WTC11 (cell line): ENCODE data around the gene COPB1. TPM values are rescaled to one million over a fixed set of nuclear protein-coding genes. Genes with fewer than 3 reads are reported as not detected.
A peak's percentile ranks its signal among the peaks of the same experiment; 100 is the strongest.

Experiments used
- ATAC-seq: fragments of 200-7000 bp; cut with Tn5 transposase; 2 replicates; pipeline ENCODE4 v1.10.0; 2021; ENCODE audit warnings: mild to moderate bottlenecking, moderate library complexity
- CTCF ChIA-PET: fragments of 300-600 bp; sonication (Branson Sonifier 250); formaldehyde crosslinking; loops from one replicate; lab custom pipeline; 2021; ENCODE audit warnings: antibody characterized with exemption; lab: Charles Lee
- POLR2A ChIA-PET: fragments of 350-600 bp; sonication (Branson Sonifier 250); formaldehyde crosslinking; loops from one replicate; lab custom pipeline; 2021; ENCODE audit warnings: antibody characterized with exemption; lab: Charles Lee
- DNase-seq: peaks from one replicate; pipeline ENCODE4 v3.0.0; 2021; ENCODE audit warnings: low spot score
- H3K27ac Mint-ChIP-seq: 2 replicates; pipeline ENCODE4 v1.8.0; 2021; ENCODE audit warnings: mixed read lengths
- H3K27me3 Mint-ChIP-seq: 2 replicates; pipeline ENCODE4 v1.8.0; 2021; ENCODE audit warnings: low read depth, mild to moderate bottlenecking, moderate library complexity, mixed read lengths
- H3K36me3 Mint-ChIP-seq: 2 replicates; pipeline ENCODE4 v1.8.0; 2021; ENCODE audit warnings: mixed read lengths
- H3K4me1 Mint-ChIP-seq: 2 replicates; pipeline ENCODE4 v1.8.0; 2022; ENCODE audit warnings: mixed read lengths
- H3K4me3 Mint-ChIP-seq: 2 replicates; pipeline ENCODE4 v1.8.0; 2021; ENCODE audit warnings: mild to moderate bottlenecking, moderate library complexity, mixed read lengths
- H3K9me3 Mint-ChIP-seq: 2 replicates; pipeline ENCODE4 v1.8.0; 2021; ENCODE audit warnings: mixed read lengths
- FOXJ3 ChIP-seq: sonication (generic); formaldehyde crosslinking; IDR thresholded peaks from 2 replicates; pipeline ENCODE4 v1.9.0; 2021; ENCODE audit warnings: missing genetic modification reagents, mild to moderate bottlenecking, borderline replicate concordance
- HMGA2 ChIP-seq: fragments of 250-450 bp; sonication (Bioruptor Pico); IDR thresholded peaks from 2 replicates; pipeline ENCODE4 v1.4.0; 2021; ENCODE audit warnings: mild to moderate bottlenecking, moderate library complexity
- JUN ChIP-seq: sonication (generic); formaldehyde crosslinking; IDR thresholded peaks from 2 replicates; pipeline ENCODE4 v1.8.0; 2023; ENCODE audit warnings: mild to moderate bottlenecking, missing genetic modification reagents
- KAT7 ChIP-seq: sonication (generic); formaldehyde crosslinking; IDR thresholded peaks from 2 replicates; pipeline ENCODE4 v1.8.1; 2023; ENCODE audit warnings: missing genetic modification reagents, mild to moderate bottlenecking, borderline replicate concordance
- MXD4 ChIP-seq: fragments of 250-450 bp; sonication (Bioruptor Pico); IDR thresholded peaks from 2 replicates; pipeline ENCODE4 v1.8.0; 2021; ENCODE audit warnings: mild to moderate bottlenecking, moderate library complexity, borderline replicate concordance
- NR2C2 ChIP-seq: sonication (generic); formaldehyde crosslinking; IDR thresholded peaks from 2 replicates; pipeline ENCODE4 v1.8.0; 2022; ENCODE audit warnings: mild to moderate bottlenecking, missing genetic modification reagents
- RORB ChIP-seq: fragments of 250-450 bp; sonication (Bioruptor Pico); IDR thresholded peaks from 2 replicates; pipeline ENCODE4 v1.9.0; 2021; ENCODE audit warnings: mild to moderate bottlenecking
- ZNF219 ChIP-seq: sonication (generic); formaldehyde crosslinking; IDR thresholded peaks from 2 replicates; pipeline ENCODE4 v1.8.0; 2023; ENCODE audit warnings: missing genetic modification reagents, mild to moderate bottlenecking, borderline replicate concordance
- ZNF396 ChIP-seq: fragments of 250-450 bp; sonication (Bioruptor Pico); IDR thresholded peaks from 2 replicates; pipeline ENCODE4 v1.8.0; 2021; ENCODE audit warnings: mild to moderate bottlenecking, moderate library complexity, borderline replicate concordance
- total RNA-seq: library from RNA; stranded (reverse); gene quantifications from 3 replicates; pipeline ENCODE4 v1.2.3, GENCODE V29; 2021
- TF ChIP-seq, protein P1 (sequence below): fragments of 200-600 bp; IDR thresholded peaks from 2 replicates; pipeline ENCODE4 v1.8.0; 2022; ENCODE audit warnings: antibody characterized with exemption
- TF ChIP-seq, protein P2 (sequence below): fragments of 250-450 bp; sonication (Bioruptor Pico); IDR thresholded peaks from 2 replicates; pipeline ENCODE4 v1.9.0; 2021; ENCODE audit warnings: moderate library complexity, mild to moderate bottlenecking, inconsistent platforms, borderline replicate concordance
- TF ChIP-seq, protein P3 (sequence below): sonication (generic); formaldehyde crosslinking; conservative IDR thresholded peaks from 2 replicates; pipeline ENCODE4 v1.8.1; 2023; ENCODE audit warnings: mild to moderate bottlenecking, low read depth, missing genetic modification reagents, moderate library complexity
- TF ChIP-seq, protein P4 (sequence below): fragments of 250-450 bp; sonication (Bioruptor Pico); IDR thresholded peaks from 2 replicates; pipeline ENCODE4 v1.9.0; 2021; ENCODE audit warnings: mild to moderate bottlenecking, borderline replicate concordance

Gene COPB1
- total RNA-seq, 1 experiment from 2014 or later: 76.3 TPM

DNA sequence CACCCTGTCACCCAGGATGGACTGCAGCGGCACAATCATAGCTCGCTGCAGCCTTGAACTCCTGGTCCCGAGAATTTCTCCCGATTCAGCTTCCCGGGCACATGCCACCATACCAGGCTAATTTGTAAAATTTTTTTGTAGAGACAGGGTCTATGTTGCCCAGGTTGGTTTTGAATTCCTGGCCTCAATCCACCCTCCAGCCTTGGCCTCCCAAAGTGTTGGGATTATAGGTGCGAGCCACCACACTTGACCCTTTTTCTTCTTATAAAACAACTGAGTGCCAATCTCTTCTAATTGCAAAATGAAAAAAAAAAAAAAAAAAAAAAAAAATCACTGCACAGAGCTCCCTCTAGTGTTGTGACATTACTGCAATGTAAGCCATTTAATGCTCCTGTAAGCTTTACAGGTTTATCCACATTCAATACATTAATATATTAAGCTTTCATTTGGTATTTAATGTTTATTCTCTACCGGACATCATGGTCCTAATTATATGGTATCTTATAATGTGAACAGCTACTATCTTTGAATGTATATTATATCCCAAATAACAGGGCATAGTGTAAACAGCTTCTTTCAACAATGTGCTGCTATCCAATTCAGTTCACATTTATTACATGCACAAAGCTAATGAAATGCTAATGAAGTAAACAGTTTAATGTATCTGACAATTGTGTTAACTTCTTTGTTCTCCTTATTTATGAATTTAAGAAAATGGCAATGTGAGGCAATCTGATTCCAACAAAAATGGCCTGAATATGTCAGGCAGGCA is 44.6 kb downstream of the COPB1 start:
- CTCF ChIA-PET: interaction anchor here (0.6 to 4.2 kb wide), 67 partner anchors 9 to 1238 kb away, joined by 3 to 80 read pairs (median 4); partner anchors contain the start of genes COPB1 and PSMA1
- Mint-ChIP-seq H3K27me3 (no peaks in the 10 kb centered on the region), H3K4me1 (no peaks in the 10 kb centered on the region), H3K4me3 (no peak overlapping the region), H3K27ac (no peak overlapping the region), H3K36me3 (peaks cover 30% of the 10 kb centered on the region)
- DNase-seq: no peak
- TF ChIP-seq HMGA2 (CRISPR knock-in tag) (no peak), KAT7 (CRISPR knock-in tag) (no peak)
- TF ChIP-seq, protein P1, sequence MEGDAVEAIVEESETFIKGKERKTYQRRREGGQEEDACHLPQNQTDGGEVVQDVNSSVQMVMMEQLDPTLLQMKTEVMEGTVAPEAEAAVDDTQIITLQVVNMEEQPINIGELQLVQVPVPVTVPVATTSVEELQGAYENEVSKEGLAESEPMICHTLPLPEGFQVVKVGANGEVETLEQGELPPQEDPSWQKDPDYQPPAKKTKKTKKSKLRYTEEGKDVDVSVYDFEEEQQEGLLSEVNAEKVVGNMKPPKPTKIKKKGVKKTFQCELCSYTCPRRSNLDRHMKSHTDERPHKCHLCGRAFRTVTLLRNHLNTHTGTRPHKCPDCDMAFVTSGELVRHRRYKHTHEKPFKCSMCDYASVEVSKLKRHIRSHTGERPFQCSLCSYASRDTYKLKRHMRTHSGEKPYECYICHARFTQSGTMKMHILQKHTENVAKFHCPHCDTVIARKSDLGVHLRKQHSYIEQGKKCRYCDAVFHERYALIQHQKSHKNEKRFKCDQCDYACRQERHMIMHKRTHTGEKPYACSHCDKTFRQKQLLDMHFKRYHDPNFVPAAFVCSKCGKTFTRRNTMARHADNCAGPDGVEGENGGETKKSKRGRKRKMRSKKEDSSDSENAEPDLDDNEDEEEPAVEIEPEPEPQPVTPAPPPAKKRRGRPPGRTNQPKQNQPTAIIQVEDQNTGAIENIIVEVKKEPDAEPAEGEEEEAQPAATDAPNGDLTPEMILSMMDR: peak; percentile 40
- TF ChIP-seq, all 79 proteins: peak for 1
- ATAC-seq: peak; percentile 39
- POLR2A ChIA-PET: interaction anchor here (0.6 to 2.1 kb wide), 6 partner anchors 42 to 192 kb away, joined by 3 to 10 read pairs (median 4); no protein-coding TSS in a partner anchor
- peaks cover 9% of the 10 kb centered on the region for H3K9me3 Mint-ChIP-seq

DNA sequence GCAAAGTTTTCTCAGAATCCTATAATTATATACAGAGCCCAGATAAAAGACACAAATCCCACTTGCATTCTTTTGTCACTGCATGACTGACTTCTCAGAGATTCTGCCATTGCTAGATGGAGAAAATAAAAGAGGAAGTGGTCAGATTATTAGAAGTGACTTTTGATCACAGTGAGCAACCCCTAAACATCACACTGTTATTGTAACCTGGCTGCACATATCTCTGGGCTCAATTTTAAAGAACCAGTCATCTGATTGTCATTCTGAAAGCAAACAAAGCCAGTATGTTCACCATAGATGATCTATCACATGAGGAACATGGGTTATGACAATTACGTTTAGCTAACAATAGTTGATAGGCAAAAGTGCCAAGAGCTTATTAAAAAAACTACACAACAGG is 47.8 kb downstream of the COPB1 start:
- TF ChIP-seq, protein P2, sequence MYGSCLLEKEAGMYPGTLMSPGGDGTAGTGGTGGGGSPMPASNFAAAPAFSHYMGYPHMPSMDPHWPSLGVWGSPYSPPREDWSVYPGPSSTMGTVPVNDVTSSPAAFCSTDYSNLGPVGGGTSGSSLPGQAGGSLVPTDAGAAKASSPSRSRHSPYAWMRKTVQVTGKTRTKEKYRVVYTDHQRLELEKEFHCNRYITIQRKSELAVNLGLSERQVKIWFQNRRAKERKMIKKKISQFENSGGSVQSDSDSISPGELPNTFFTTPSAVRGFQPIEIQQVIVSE (CRISPR knock-in tag): no peak
- TF ChIP-seq, protein P3, sequence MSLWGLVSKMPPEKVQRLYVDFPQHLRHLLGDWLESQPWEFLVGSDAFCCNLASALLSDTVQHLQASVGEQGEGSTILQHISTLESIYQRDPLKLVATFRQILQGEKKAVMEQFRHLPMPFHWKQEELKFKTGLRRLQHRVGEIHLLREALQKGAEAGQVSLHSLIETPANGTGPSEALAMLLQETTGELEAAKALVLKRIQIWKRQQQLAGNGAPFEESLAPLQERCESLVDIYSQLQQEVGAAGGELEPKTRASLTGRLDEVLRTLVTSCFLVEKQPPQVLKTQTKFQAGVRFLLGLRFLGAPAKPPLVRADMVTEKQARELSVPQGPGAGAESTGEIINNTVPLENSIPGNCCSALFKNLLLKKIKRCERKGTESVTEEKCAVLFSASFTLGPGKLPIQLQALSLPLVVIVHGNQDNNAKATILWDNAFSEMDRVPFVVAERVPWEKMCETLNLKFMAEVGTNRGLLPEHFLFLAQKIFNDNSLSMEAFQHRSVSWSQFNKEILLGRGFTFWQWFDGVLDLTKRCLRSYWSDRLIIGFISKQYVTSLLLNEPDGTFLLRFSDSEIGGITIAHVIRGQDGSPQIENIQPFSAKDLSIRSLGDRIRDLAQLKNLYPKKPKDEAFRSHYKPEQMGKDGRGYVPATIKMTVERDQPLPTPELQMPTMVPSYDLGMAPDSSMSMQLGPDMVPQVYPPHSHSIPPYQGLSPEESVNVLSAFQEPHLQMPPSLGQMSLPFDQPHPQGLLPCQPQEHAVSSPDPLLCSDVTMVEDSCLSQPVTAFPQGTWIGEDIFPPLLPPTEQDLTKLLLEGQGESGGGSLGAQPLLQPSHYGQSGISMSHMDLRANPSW (CRISPR knock-in tag): no peak
- no peak for TF ChIP-seq FOXJ3 (CRISPR knock-in tag)
- no peak for TF ChIP-seq ZNF219 (CRISPR knock-in tag)
- peaks cover 5% of the 10 kb centered on the region for H3K36me3 Mint-ChIP-seq
- H3K4me1 Mint-ChIP-seq: no peaks in the 10 kb centered on the region
- no peak for DNase-seq
- no peaks in the 10 kb centered on the region for H3K27me3 Mint-ChIP-seq
- POLR2A ChIA-PET: no interaction called here
- no peak overlapping the region for H3K4me3 Mint-ChIP-seq
- no peak for ATAC-seq
- H3K9me3 Mint-ChIP-seq: peaks cover 9% of the 10 kb centered on the region
- CTCF ChIA-PET: interaction anchor here (1.6 to 3.0 kb wide), 2 partner anchors 33 to 151 kb away, joined by 5 to 13 read pairs; no protein-coding TSS in a partner anchor
- H3K27ac Mint-ChIP-seq: no peak overlapping the region

DNA sequence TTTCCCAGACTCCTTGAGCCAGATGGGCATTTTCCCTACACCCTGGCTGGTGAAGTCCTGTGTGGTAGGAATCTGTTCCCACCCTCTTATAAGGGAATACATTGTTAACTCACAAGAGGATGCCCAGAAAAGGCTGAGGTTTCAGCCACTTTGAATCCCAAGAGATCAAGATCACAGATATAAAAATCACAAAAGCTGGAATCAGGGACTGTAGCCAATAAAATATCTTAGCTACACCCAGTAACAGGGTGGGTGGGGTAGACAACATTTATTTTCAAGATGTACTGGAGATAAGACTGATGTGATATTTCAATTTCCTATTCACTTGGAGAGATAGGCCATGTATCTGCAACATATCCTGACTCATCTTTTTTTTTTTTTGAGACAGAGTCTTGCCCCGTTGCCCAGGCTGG is 50.3 kb downstream of the COPB1 start:
- no peak for DNase-seq
- H3K27me3 Mint-ChIP-seq: no peaks in the 10 kb centered on the region
- TF ChIP-seq ZNF396 (no peak), NR2C2 (CRISPR knock-in tag) (no peak), JUN (CRISPR knock-in tag) (no peak)
- peaks cover 9% of the 10 kb centered on the region for H3K9me3 Mint-ChIP-seq
- CTCF ChIA-PET: interaction anchor here (0.8 to 1.2 kb wide), 2 partner anchors 62 to 149 kb away, joined by 3 to 4 read pairs; no protein-coding TSS in a partner anchor
- no peak overlapping the region for H3K4me3 Mint-ChIP-seq
- POLR2A ChIA-PET: no interaction called here
- ATAC-seq: no peak
- H3K36me3 Mint-ChIP-seq: peaks cover 3% of the 10 kb centered on the region; the same call in 1 of the 2 replicates
- no peaks in the 10 kb centered on the region for H3K4me1 Mint-ChIP-seq
- no peak overlapping the region for H3K27ac Mint-ChIP-seq

DNA sequence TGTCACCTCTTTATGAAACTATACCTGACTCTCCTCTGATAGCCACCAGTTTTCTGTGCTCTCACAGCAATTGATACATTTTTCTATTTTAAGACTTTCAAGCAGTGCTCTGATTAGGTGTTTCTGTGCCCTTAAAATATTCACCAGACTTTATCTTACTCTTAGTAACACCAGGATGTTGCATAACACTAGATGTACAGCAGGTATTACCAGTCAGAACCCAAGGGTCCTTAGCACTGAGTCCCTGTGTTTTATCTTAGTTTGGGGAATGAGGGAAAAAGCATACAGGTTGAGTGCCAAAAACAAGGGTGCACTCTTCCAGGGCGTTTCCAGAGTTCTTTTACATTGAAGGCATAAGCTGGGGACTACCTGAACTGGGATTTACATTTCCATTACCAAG is 51.4 kb downstream of the COPB1 start:
- Mint-ChIP-seq H3K4me3 (no peak overlapping the region), H3K36me3 (peaks cover 3% of the 10 kb centered on the region; the same call in 1 of the 2 replicates), H3K27me3 (no peaks in the 10 kb centered on the region), H3K27ac (no peak overlapping the region), H3K4me1 (no peaks in the 10 kb centered on the region), H3K9me3 (peaks cover 9% of the 10 kb centered on the region)
- ChIA-PET CTCF (interaction anchor here (0.8 to 1.2 kb wide), 2 partner anchors 61 to 148 kb away, joined by 3 to 4 read pairs; no protein-coding TSS in a partner anchor), POLR2A (no interaction called here)
- DNase-seq: no peak
- ATAC-seq: no peak
- no peak for TF ChIP-seq RORB (CRISPR knock-in tag)
- TF ChIP-seq MXD4 (CRISPR knock-in tag): no peak
- TF ChIP-seq, protein P4, sequence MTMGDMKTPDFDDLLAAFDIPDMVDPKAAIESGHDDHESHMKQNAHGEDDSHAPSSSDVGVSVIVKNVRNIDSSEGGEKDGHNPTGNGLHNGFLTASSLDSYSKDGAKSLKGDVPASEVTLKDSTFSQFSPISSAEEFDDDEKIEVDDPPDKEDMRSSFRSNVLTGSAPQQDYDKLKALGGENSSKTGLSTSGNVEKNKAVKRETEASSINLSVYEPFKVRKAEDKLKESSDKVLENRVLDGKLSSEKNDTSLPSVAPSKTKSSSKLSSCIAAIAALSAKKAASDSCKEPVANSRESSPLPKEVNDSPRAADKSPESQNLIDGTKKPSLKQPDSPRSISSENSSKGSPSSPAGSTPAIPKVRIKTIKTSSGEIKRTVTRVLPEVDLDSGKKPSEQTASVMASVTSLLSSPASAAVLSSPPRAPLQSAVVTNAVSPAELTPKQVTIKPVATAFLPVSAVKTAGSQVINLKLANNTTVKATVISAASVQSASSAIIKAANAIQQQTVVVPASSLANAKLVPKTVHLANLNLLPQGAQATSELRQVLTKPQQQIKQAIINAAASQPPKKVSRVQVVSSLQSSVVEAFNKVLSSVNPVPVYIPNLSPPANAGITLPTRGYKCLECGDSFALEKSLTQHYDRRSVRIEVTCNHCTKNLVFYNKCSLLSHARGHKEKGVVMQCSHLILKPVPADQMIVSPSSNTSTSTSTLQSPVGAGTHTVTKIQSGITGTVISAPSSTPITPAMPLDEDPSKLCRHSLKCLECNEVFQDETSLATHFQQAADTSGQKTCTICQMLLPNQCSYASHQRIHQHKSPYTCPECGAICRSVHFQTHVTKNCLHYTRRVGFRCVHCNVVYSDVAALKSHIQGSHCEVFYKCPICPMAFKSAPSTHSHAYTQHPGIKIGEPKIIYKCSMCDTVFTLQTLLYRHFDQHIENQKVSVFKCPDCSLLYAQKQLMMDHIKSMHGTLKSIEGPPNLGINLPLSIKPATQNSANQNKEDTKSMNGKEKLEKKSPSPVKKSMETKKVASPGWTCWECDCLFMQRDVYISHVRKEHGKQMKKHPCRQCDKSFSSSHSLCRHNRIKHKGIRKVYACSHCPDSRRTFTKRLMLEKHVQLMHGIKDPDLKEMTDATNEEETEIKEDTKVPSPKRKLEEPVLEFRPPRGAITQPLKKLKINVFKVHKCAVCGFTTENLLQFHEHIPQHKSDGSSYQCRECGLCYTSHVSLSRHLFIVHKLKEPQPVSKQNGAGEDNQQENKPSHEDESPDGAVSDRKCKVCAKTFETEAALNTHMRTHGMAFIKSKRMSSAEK: no peak
- TF ChIP-seq, all 79 proteins: peak for 0
